Hepatocyte (in vitro differentiated cells): ENCODE measurements around the gene PCDHB8.
"Not testable (repeated sequence)": the region's sequence is repeated elsewhere in the genome, so short reads cannot be mapped to it uniquely, and the experiment has no call there.

ENCODE experiments used
- EZH2 ChIP-seq: fragments of 200-600 bp; sonication (generic); IDR thresholded peaks from 2 replicates; pipeline ENCODE4 v1.6.1; 2016; ENCODE audit warnings: antibody characterized with exemption, mild to moderate bottlenecking, borderline replicate concordance
- EZH2phosphoT487 ChIP-seq: fragments of 200-600 bp; sonication (generic); IDR thresholded peaks from one replicate; pipeline ENCODE4 v1.6.1; 2018; ENCODE audit warnings: antibody characterized with exemption, mild to moderate bottlenecking, low read depth, moderate library complexity; ENCODE audit not compliant: unreplicated experiment, severe bottlenecking
- TF ChIP-seq, protein P1 (sequence below): fragments of 200-600 bp; sonication (generic); IDR thresholded peaks from 2 replicates; pipeline ENCODE4 v1.5.1; 2016; ENCODE audit warnings: antibody characterized with exemption, mild to moderate bottlenecking; ENCODE audit not compliant: poor library complexity

GRCh38 chr5:141157901-141158300 is 19.7 kb upstream of the PCDHB8 start:
- TF ChIP-seq, protein P1, sequence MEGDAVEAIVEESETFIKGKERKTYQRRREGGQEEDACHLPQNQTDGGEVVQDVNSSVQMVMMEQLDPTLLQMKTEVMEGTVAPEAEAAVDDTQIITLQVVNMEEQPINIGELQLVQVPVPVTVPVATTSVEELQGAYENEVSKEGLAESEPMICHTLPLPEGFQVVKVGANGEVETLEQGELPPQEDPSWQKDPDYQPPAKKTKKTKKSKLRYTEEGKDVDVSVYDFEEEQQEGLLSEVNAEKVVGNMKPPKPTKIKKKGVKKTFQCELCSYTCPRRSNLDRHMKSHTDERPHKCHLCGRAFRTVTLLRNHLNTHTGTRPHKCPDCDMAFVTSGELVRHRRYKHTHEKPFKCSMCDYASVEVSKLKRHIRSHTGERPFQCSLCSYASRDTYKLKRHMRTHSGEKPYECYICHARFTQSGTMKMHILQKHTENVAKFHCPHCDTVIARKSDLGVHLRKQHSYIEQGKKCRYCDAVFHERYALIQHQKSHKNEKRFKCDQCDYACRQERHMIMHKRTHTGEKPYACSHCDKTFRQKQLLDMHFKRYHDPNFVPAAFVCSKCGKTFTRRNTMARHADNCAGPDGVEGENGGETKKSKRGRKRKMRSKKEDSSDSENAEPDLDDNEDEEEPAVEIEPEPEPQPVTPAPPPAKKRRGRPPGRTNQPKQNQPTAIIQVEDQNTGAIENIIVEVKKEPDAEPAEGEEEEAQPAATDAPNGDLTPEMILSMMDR: not testable (repeated sequence)
- TF ChIP-seq EZH2, EZH2phosphoT487: not testable (repeated sequence)
